Lower lobe of right lung (tissue), 1 donor: Measurements from ENCODE around the gene TFRC. TPM values are rescaled to one million over a fixed set of nuclear protein-coding genes. Genes with fewer than 3 reads are reported as not detected.

Experiments used
- total RNA-seq: library from RNA; stranded (reverse); fragmentation: NEBNext Ultra II Directional; extraction: Animal tissue kit (Norgen Biotek cat#: 25700); gene quantifications from one replicate; pipeline ENCODE4 v1.2.1, GENCODE V29; 2021
- donor health status: DM: no; HTN: yes; CAD: no; lungs with severe emphysema.

TFRC gene
- total RNA-seq, 1 donor from 2014 or later = 478 TPM

Other genes with a start within 250 kb of the TFRC start
- 56.7 TPM for gene TNK2, start 173.5 kb downstream of the TFRC start, total RNA-seq
- gene ZDHHC19, start 129.3 kb upstream of the TFRC start, total RNA-seq = 1.0 TPM
- 1.3 TPM for gene SLC51A, start 134.4 kb upstream of the TFRC start, total RNA-seq
- gene PCYT1A, start 205.6 kb upstream of the TFRC start, total RNA-seq = 56.1 TPM
- 6.1 TPM for gene DYNLT2B, start 236.2 kb upstream of the TFRC start, total RNA-seq